CD4-positive, alpha-beta T cell (primary cell): Measurements from ENCODE around the gene JARID2. TPM values are rescaled to one million over a fixed set of nuclear protein-coding genes. Genes with fewer than 3 reads are reported as not detected.
A peak's percentile ranks its signal among the peaks of the same experiment; 100 is the strongest.

Source experiments
- ATAC-seq: fragments of 200-7000 bp; cut with Tn5 transposase; one replicate; pipeline ENCODE4 v1.10.0; 2022; ENCODE audit warnings: mild to moderate bottlenecking; ENCODE audit not compliant: poor library complexity
- CTCF ChIA-PET: fragments of 350-600 bp; sonication (Branson Sonifier 250); formaldehyde crosslinking; loops from one replicate; lab custom pipeline; 2021; ENCODE audit warnings: antibody characterized with exemption, inconsistent platforms; lab: Charles Lee
- POLR2A ChIA-PET: fragments of 350-600 bp; sonication (Branson Sonifier 250); formaldehyde crosslinking; loops from one replicate; lab custom pipeline; 2021; ENCODE audit warnings: antibody characterized with exemption, inconsistent platforms; lab: Charles Lee
- DNase-seq, 14 experiments: peaks; one replicate each; pipeline ENCODE4 v3.0.0-alpha.2; 2013 to 2020; ENCODE audit warnings: mixed read lengths in 2 of 14
- H3K27ac ChIP-seq, 2 donors: one replicate each; pipeline versions ENCODE4 v1.5.1 to v1.7.0; 2013; ENCODE audit warnings: low read length in 2 of 2, low read depth in 1 of 2, mild to moderate bottlenecking in 1 of 2
- H3K27me3 ChIP-seq, 2 experiments: 1 replicate in 1 of 2; 2 replicates in 1 of 2; pipeline versions ENCODE4 v1.6.1 to v1.7.0; 2013; ENCODE audit warnings: low read length in 2 of 2, control low read depth in 1 of 2, mild to moderate bottlenecking in 1 of 2, moderate library complexity in 1 of 2; ENCODE audit not compliant: insufficient read depth in 2 of 2, control insufficient read depth in 1 of 2
- H3K36me3 ChIP-seq: one replicate; pipeline ENCODE4 v1.6.1; 2013; ENCODE audit warnings: low read length, control low read depth; ENCODE audit not compliant: insufficient read depth
- H3K4me1 ChIP-seq: one replicate; pipeline ENCODE4 v1.6.1; 2013; ENCODE audit warnings: low read length, control low read depth; ENCODE audit not compliant: insufficient read depth
- H3K4me3 ChIP-seq: one replicate; pipeline ENCODE4 v1.5.1; 2013; ENCODE audit warnings: mild to moderate bottlenecking, low read length, moderate library complexity
- H3K9me3 ChIP-seq, 2 experiments: 1 replicate in 1 of 2; 2 replicates in 1 of 2; pipeline versions ENCODE4 v1.6.1 to v1.7.0; 2013; ENCODE audit warnings: low read length in 2 of 2, mild to moderate bottlenecking in 2 of 2, control low read depth in 1 of 2, moderate library complexity in 1 of 2; ENCODE audit not compliant: control insufficient read depth in 1 of 2, insufficient read depth in 1 of 2
- H3K27ac Mint-ChIP-seq: one replicate; pipeline ENCODE4 v1.8.0; 2020; ENCODE audit warnings: mixed read lengths
- H3K27me3 Mint-ChIP-seq: one replicate; pipeline ENCODE4 v1.8.0; 2021; ENCODE audit warnings: mixed read lengths
- H3K36me3 Mint-ChIP-seq: one replicate; pipeline ENCODE4 v1.8.0; 2021; ENCODE audit warnings: low read depth, mixed read lengths
- H3K4me1 Mint-ChIP-seq: one replicate; pipeline ENCODE4 v1.8.0; 2021; ENCODE audit warnings: low read depth, mixed read lengths
- H3K4me3 Mint-ChIP-seq: one replicate; pipeline ENCODE4 v1.8.0; 2020; ENCODE audit warnings: mild to moderate bottlenecking, mixed read lengths
- H3K9me3 Mint-ChIP-seq: one replicate; pipeline ENCODE4 v1.8.0; 2020; ENCODE audit warnings: mixed read lengths
- intact Hi-C, 2 experiments: fragments of 100-400 bp; cut with DNase I in 1 of 2; cut with micrococcal nuclease in 1 of 2; formaldehyde crosslinking; loops; one replicate each; pipeline versions ENCODE4 v1.15.1 to v1.9.0; 2023 to 2025; cut with DNase I, micrococcal nuclease
- total RNA-seq, 174 experiments: library from RNA in 2 of 174; stranded (reverse) in 2 of 174; gene quantifications; one replicate each; pipeline ENCODE4 v1.2.3 and lab custom pipeline; 2021 to 2026
- TF ChIP-seq, protein P1 (sequence below): fragments of 200-600 bp; IDR thresholded peaks from one replicate; pipeline ENCODE4 v1.8.0; 2022; ENCODE audit warnings: antibody characterized with exemption, mild to moderate bottlenecking

Gene JARID2
- total RNA-seq, 2 experiments from 2014 or later, result 32.0 to 33.0 TPM

DNA sequence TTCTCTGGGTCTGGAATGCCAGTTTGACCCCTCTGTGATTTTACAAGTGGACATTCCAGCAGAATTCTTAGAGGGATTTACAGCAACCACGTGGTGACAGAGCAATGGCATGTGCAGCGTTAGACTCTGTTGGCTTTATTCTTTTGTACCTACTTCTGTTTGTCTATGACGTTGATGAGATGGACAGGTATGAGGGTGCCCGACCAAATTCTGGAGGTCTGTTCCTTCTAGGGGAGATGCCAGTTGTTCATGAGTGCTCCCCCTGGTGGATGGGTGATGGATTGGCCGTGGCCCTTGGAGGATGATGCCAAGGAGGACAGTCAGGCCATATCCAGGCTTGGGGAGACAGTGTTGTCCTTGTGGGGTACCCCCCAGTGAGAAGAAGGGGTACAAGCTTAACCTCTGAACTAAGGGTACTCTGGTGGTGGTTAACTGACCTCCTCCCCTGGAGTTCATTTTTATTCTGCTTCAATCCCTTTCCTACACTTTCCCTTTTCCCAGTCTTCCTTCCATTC is 218.4 kb downstream of the JARID2 start:
- DNase-seq (peak; percentile 32 to 76 (median 48)), ATAC-seq (peak; percentile 73)
- Mint-ChIP-seq H3K27ac (no peak overlapping the region), H3K4me1 (peaks cover 66% of the 10 kb centered on the region), H3K9me3 (no peaks in the 10 kb centered on the region), H3K4me3 (no peak overlapping the region), H3K27me3 (no peaks in the 10 kb centered on the region), H3K36me3 (peaks cover 30% of the 10 kb centered on the region)
- Histone ChIP-seq H3K36me3 (peaks cover 10% of the 10 kb centered on the region), H3K4me3 (no peak overlapping the region), H3K27ac (no peak overlapping the region), H3K4me1 (no peaks in the 10 kb centered on the region), H3K27me3 (no peaks in the 10 kb centered on the region), H3K9me3 (no peaks in the 10 kb centered on the region)
- CTCF ChIA-PET, result interaction anchor here (1.2 kb wide), 1 partner anchor 16 kb away, joined by 3 read pairs; no protein-coding TSS in a partner anchor
- TF ChIP-seq, protein P1, sequence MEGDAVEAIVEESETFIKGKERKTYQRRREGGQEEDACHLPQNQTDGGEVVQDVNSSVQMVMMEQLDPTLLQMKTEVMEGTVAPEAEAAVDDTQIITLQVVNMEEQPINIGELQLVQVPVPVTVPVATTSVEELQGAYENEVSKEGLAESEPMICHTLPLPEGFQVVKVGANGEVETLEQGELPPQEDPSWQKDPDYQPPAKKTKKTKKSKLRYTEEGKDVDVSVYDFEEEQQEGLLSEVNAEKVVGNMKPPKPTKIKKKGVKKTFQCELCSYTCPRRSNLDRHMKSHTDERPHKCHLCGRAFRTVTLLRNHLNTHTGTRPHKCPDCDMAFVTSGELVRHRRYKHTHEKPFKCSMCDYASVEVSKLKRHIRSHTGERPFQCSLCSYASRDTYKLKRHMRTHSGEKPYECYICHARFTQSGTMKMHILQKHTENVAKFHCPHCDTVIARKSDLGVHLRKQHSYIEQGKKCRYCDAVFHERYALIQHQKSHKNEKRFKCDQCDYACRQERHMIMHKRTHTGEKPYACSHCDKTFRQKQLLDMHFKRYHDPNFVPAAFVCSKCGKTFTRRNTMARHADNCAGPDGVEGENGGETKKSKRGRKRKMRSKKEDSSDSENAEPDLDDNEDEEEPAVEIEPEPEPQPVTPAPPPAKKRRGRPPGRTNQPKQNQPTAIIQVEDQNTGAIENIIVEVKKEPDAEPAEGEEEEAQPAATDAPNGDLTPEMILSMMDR, result peak; percentile 76
- POLR2A ChIA-PET, result no interaction called here
- intact Hi-C loops, result loop anchor here in 1 of 2 experiments (5.0 kb wide), 1 partner anchor 1252 kb away; no protein-coding TSS in a partner anchor

DNA sequence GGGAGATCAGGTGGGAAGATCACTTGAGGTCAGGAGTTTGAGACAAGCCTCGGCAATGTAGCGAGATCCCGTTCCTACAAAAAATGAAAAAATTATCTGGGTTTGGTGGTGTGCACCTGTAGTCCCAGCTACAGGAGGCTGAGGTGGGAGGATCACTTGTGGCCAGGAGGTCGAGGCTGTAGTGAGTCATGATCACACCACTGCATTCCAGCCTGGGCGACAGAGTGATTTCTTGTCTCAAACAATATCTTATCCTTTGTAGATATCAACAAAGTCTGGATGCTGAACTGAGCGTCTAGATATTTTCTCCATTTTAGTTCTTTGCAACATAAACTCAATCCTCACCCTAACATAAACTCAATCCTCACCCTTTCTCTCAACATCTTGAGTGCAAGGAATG is 219.3 kb downstream of the JARID2 start:
- Mint-ChIP-seq H3K27me3 (no peaks in the 10 kb centered on the region), H3K36me3 (peaks cover 30% of the 10 kb centered on the region), H3K4me3 (no peak overlapping the region), H3K4me1 (peaks cover 56% of the 10 kb centered on the region), H3K27ac (no peak overlapping the region), H3K9me3 (no peaks in the 10 kb centered on the region)
- no peak for ATAC-seq
- ChIA-PET POLR2A (no interaction called here), CTCF (interaction anchor here (0.7 kb wide), 1 partner anchor 329 kb away, joined by 3 read pairs; no protein-coding TSS in a partner anchor)
- no peak for DNase-seq
- intact Hi-C loops, result no loop called here
- Histone ChIP-seq H3K4me1 (no peaks in the 10 kb centered on the region), H3K36me3 (peaks cover 17% of the 10 kb centered on the region), H3K4me3 (no peak overlapping the region), H3K9me3 (no peaks in the 10 kb centered on the region), H3K27ac (no peak overlapping the region), H3K27me3 (no peaks in the 10 kb centered on the region)
- TF ChIP-seq, protein P1, result no peak

DNA sequence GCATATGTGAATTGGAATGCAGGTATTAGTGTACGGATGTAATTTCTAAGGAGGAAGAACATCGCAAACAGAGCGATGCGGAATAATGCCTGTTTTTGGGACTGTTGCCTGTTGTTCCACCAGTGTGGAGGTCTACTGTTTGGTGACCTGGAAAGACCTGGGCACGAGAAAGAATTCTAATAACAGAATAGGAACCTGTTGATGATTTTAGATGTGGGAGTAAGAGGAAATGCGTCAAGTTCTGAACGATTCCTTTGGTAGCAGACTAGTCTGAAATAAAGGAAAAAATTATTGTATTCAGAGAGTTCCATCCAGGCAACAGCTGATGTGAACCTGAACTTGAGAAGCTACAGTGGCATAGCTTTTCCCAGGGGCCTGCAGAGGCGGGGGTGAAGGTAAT is 224.9 kb downstream of the JARID2 start:
- Mint-ChIP-seq H3K27me3 (no peaks in the 10 kb centered on the region), H3K36me3 (peaks cover 56% of the 10 kb centered on the region), H3K27ac (no peak overlapping the region), H3K4me1 (peaks cover 35% of the 10 kb centered on the region), H3K4me3 (no peak overlapping the region), H3K9me3 (no peaks in the 10 kb centered on the region)
- Histone ChIP-seq H3K27ac (no peak overlapping the region), H3K9me3 (no peaks in the 10 kb centered on the region), H3K4me3 (no peak overlapping the region), H3K36me3 (peaks cover 65% of the 10 kb centered on the region), H3K4me1 (no peaks in the 10 kb centered on the region), H3K27me3 (no peaks in the 10 kb centered on the region)
- TF ChIP-seq, protein P1, result no peak
- POLR2A ChIA-PET, result no interaction called here
- CTCF ChIA-PET, result no interaction called here
- DNase-seq, result no peak
- no peak for ATAC-seq
- intact Hi-C loops, result no loop called here
